Left ventricle myocardium inferior (tissue), 1 donor: ENCODE measurements around the gene GJA1. TPM values are rescaled to one million over a fixed set of nuclear protein-coding genes. Genes with fewer than 3 reads are reported as not detected.
"Not testable (repeated sequence)": the region's sequence is repeated elsewhere in the genome, so short reads cannot be mapped to it uniquely, and the experiment has no call there.

Source experiments
- DNase-seq: peaks from one replicate; pipeline ENCODE4 v3.0.0-alpha.2; 2020
- H3K27ac ChIP-seq: fragments of 200-600 bp; replicated peaks from 2 replicates; pipeline ENCODE4 v1.8.0; 2021
- H3K27me3 ChIP-seq: fragments of 200-600 bp; 2 replicates; pipeline ENCODE4 v1.8.0; 2021; ENCODE audit warnings: low read depth
- H3K36me3 ChIP-seq: fragments of 200-600 bp; 2 replicates; pipeline ENCODE4 v1.8.0; 2021
- H3K4me1 ChIP-seq: fragments of 200-600 bp; 2 replicates; pipeline ENCODE4 v1.8.0; 2021
- H3K4me3 ChIP-seq: fragments of 200-600 bp; 2 replicates; pipeline ENCODE4 v1.8.0; 2021; ENCODE audit warnings: mild to moderate bottlenecking, moderate library complexity
- H3K9me3 ChIP-seq: fragments of 200-600 bp; replicated peaks from 2 replicates; pipeline ENCODE4 v1.8.0; 2021
- intact Hi-C: fragments of 100-400 bp; cut with micrococcal nuclease; formaldehyde crosslinking; loops from one replicate; pipeline ENCODE4 v1.11.0; 2022
- long read RNA-seq: library from polyadenylated mRNA; unstranded; transcript quantifications from one replicate; pipeline ENCODE4 v2.0.0, GENCODE V29; 2021
- total RNA-seq: library from RNA; stranded (reverse); fragmentation: NEBNext Ultra II Directional; extraction: Animal tissue kit (Norgen Biotek cat#: 25700); gene quantifications from one replicate; pipeline ENCODE4 v1.2.1, GENCODE V29; 2021
- TF ChIP-seq, protein P1 (sequence below): fragments of 200-600 bp; IDR thresholded peaks from 2 replicates; pipeline ENCODE4 v1.8.0; 2021; ENCODE audit warnings: antibody characterized with exemption, mild to moderate bottlenecking, borderline replicate concordance
- donor health status: DM: no; HTN: yes; CAD: no; lungs with severe emphysema.

GJA1 gene
- 248 TPM for total RNA-seq
- long read RNA-seq, transcript GJA1-204 (2 exons, 3,152 nt) = major isoform, 10 of 22 reads
- long read RNA-seq, partial matches to known transcripts = 0 of 22 reads
- long read RNA-seq, other reads (novel, unspliced or antisense) = 12 of 22 reads

DNA sequence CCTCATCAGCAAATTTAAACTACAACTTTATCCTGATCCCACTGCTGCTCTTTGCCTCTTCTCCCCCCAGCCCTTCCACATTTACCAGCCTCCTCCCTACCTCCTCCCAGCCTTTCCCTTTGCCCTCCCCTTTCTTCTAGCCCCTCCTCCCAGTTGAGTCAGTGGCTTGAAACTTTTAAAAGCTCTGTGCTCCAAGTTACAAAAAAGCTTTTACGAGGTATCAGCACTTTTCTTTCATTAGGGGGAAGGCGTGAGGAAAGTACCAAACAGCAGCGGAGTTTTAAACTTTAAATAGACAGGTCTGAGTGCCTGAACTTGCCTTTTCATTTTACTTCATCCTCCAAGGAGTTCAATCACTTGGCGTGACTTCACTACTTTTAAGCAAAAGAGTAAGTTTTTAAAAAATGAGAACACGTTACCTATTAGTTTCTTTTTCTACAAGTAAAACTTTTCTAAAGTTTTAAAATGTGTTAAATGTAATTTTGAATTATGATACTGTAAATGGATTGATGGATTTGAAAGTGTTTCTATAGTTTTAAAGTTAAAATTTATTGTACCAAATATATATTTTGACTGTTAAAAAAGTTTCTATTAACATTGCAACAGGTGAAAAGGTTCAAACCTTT, at the start of gene GJA1:
Gene GJA1, plus strand, starts transcription at position 203 of the 626 bp plus-strand sequence. CDS start 11,202 bp downstream, outside the sequence.
- intact Hi-C loops = loop anchor here (10.0 kb wide), 1 partner anchor 689 kb away; no protein-coding TSS in a partner anchor
- peaks cover 70% of the 10 kb centered on the region for H3K4me1 ChIP-seq
- no peak for DNase-seq
- H3K27me3 ChIP-seq = no peaks in the 10 kb centered on the region
- peak within 1 kb of the TSS; percentile 80 for H3K4me3 ChIP-seq
- H3K9me3 ChIP-seq = no peaks in the 10 kb centered on the region
- TF ChIP-seq, protein P1, sequence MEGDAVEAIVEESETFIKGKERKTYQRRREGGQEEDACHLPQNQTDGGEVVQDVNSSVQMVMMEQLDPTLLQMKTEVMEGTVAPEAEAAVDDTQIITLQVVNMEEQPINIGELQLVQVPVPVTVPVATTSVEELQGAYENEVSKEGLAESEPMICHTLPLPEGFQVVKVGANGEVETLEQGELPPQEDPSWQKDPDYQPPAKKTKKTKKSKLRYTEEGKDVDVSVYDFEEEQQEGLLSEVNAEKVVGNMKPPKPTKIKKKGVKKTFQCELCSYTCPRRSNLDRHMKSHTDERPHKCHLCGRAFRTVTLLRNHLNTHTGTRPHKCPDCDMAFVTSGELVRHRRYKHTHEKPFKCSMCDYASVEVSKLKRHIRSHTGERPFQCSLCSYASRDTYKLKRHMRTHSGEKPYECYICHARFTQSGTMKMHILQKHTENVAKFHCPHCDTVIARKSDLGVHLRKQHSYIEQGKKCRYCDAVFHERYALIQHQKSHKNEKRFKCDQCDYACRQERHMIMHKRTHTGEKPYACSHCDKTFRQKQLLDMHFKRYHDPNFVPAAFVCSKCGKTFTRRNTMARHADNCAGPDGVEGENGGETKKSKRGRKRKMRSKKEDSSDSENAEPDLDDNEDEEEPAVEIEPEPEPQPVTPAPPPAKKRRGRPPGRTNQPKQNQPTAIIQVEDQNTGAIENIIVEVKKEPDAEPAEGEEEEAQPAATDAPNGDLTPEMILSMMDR = no peak
- H3K36me3 ChIP-seq = no peaks in the 10 kb centered on the region
- peak within 1 kb of the TSS; percentile 95 for H3K27ac ChIP-seq

DNA sequence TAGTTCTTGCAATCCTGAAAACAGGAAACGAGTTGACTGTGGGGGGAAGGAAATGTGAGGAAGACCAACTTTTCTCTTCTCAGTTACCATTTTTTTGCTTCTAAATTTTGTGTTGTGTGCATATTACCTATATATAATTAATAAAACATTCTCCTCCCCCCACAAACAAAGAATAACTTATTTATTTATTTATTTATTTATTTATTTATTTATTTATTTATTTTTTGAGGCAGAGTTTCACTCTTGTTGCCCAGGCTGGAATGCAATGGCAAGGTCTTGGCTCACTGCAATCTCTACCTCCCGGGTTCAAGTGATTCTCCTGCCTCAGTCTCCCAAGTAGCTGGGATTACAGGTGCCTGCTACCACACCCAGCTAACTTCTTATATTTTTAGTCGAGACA, 48.9 kb upstream of the GJA1 start:
- H3K27ac ChIP-seq, H3K27me3 ChIP-seq, intact Hi-C loops, H3K36me3 ChIP-seq, DNase-seq, H3K9me3 ChIP-seq, H3K4me1 ChIP-seq, H3K4me3 ChIP-seq: not testable (repeated sequence)

DNA sequence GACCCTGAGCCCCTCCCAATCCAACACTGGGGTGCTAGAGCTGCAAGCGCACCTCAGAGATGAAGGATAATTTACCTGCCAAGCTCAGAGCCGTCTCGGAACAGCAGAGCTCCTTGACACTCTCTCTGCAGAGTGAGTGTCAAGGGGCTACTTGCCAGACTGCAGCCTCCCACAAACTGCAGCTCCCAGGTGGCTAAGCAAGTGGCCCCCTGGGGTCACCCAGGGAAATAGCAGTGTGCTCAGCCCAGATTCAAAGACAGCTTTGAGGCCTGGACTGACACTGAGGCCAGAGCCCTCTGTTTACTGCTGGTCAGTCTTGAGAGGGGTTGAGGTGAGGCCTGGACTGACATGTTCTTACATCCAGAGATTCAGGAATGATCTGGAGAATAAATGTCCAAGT, 46.0 kb upstream of the GJA1 start:
- intact Hi-C loops = no loop called here
- no peaks in the 10 kb centered on the region for H3K36me3 ChIP-seq
- DNase-seq = no peak
- H3K27ac ChIP-seq = no peak overlapping the region
- TF ChIP-seq, protein P1 = no peak
- H3K27me3 ChIP-seq = no peaks in the 10 kb centered on the region
- no peak overlapping the region for H3K4me3 ChIP-seq
- no peaks in the 10 kb centered on the region for H3K4me1 ChIP-seq
- no peaks in the 10 kb centered on the region for H3K9me3 ChIP-seq

DNA sequence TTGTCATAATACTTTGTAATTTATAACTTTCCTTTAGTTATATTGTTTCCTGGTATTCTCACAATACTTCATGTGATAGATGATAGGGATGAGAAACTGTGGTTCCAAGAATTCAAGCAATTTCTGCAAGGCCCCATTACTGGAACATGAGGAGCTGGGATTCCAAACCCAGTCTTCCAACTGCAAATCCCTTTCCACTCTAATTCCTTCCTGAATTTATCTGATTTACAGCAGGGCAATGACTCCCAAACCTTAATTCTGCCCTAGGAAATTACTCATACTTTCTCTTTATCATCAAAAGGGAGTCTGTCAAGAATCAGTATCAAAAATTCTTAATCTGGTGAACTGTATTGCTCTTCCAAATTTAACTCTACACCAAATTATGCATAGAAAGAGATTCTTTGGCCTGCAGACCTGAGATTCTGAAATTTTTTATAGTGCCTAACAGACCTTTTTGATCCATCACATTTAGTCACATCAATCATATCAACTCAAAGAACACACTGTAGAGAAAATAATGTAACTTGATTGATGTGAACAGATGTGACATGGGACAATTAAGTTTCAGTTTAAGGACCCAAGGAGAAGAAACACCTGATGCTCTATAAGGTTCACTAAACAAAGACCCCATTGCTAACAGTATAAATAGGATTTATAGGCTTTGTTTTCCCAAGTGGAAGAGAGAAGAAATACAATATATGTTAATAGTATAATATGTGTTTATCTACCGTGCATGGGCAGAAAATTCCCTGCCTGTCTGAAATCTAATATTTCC, 41.5 kb upstream of the GJA1 start:
- TF ChIP-seq, protein P1 = no peak
- intact Hi-C loops = no loop called here

DNA sequence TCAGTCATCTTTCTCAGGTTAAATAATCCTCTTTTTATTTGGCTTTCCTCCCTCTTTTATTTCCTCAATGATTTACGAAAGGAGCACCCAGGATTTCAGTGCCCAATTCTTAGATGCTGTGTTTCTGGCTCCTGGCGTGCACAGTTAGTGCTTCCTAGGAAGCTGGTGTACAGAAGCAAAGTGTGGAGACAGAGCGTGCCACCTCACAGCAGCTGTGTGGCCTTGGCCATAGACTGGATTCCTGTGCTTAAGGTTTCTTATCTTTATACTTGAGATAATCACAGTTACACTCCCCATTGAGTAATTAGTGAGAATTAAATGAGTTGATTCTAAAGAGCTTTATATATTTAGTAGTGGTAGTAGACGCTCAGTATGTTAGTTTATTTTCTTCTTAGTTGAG, 39.7 kb upstream of the GJA1 start:
- Histone ChIP-seq H3K4me3 (no peak overlapping the region), H3K4me1 (no peaks in the 10 kb centered on the region), H3K36me3 (no peaks in the 10 kb centered on the region), H3K27ac (no peak overlapping the region), H3K27me3 (no peaks in the 10 kb centered on the region), H3K9me3 (no peaks in the 10 kb centered on the region)
- TF ChIP-seq, protein P1 = no peak
- intact Hi-C loops = no loop called here
- no peak for DNase-seq

More for the DNA sequence above, 41.5 kb upstream of the GJA1 start:
- DNase-seq = no peak
- no peaks in the 10 kb centered on the region for H3K27me3 ChIP-seq
- no peak overlapping the region for H3K27ac ChIP-seq
- no peaks in the 10 kb centered on the region for H3K4me1 ChIP-seq
- no peaks in the 10 kb centered on the region for H3K9me3 ChIP-seq
- H3K4me3 ChIP-seq = no peak overlapping the region
- H3K36me3 ChIP-seq = no peaks in the 10 kb centered on the region

DNA sequence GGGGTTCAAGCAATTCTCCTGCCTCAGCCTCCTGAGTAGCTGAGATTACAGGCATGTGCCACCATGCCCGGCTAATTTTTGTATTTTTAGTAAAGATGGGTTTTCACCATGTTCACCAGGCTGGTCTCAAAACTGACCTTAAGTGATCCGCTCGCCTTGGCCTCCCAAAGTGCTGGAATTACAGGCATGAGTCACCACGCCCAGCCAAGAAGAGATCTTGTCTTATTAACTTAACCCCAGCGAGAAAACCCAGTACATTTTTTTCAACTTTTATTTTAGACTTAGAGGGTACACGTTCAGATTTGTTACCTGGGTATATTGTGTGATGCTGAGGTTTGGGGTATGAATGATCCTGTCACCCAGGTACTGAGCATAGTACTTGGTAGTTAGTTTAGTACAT, 38.3 kb upstream of the GJA1 start:
- intact Hi-C loops, H3K36me3 ChIP-seq, H3K27me3 ChIP-seq, DNase-seq, H3K4me3 ChIP-seq, H3K27ac ChIP-seq, H3K4me1 ChIP-seq, H3K9me3 ChIP-seq: not testable (repeated sequence)
